ELR (cell line): ENCODE results near the gene SLCO1B1.

Experiments used
- DNase-seq: peaks from one replicate; pipeline ENCODE4 v3.0.0-alpha.2; 2015; ENCODE audit warnings: low read depth

Gene SLCO1B1

GRCh38 chr12:21220266-21220665, 89.3 kb downstream of the SLCO1B1 start:
- no peak for DNase-seq

- no peak for DNase-seq
These were observed 90.1 kb downstream of the SLCO1B1 start for GRCh38 chr12:21221072-21221471.

GRCh38 chr12:21221778-21222177, 90.8 kb downstream of the SLCO1B1 start:
- no peak for DNase-seq

- DNase-seq = no peak
These were observed 92.9 kb downstream of the SLCO1B1 start for GRCh38 chr12:21223930-21224329.

- DNase-seq = no peak
These were observed 103.4 kb downstream of the SLCO1B1 start for GRCh38 chr12:21234395-21234794.

- no peak for DNase-seq
These were observed 108.9 kb downstream of the SLCO1B1 start for GRCh38 chr12:21239866-21240265.

- DNase-seq = peak; percentile 47
These were observed 117.7 kb downstream of the SLCO1B1 start for GRCh38 chr12:21248679-21249078.

GRCh38 chr12:21252070-21252469, 121.1 kb downstream of the SLCO1B1 start:
- DNase-seq = no peak

GRCh38 chr12:21257172-21257571, 126.2 kb downstream of the SLCO1B1 start:
- DNase-seq = no peak

- DNase-seq = no peak
These were observed 133.2 kb downstream of the SLCO1B1 start for GRCh38 chr12:21264232-21264631.

- no peak for DNase-seq
These were observed 134.9 kb downstream of the SLCO1B1 start for GRCh38 chr12:21265932-21266331.

- DNase-seq = no peak
These were observed 145.8 kb downstream of the SLCO1B1 start for GRCh38 chr12:21276826-21277225.
